Endodermal cell (in vitro differentiated cells): ENCODE results near the gene XAB2. TPM values are rescaled to one million over a fixed set of nuclear protein-coding genes. Genes with fewer than 3 reads are reported as not detected.

ENCODE experiments used
- DNase-seq: peaks from one replicate; pipeline ENCODE4 v3.0.0-alpha.2; 2017
- H3K27ac ChIP-seq: 2 replicates; pipeline ENCODE4 v1.5.1; 2013; ENCODE audit warnings: mild to moderate bottlenecking, low read depth, low read length, moderate library complexity
- H3K27me3 ChIP-seq: 2 replicates; pipeline ENCODE4 v1.6.1; 2013; ENCODE audit warnings: mild to moderate bottlenecking, low read length, moderate library complexity; ENCODE audit not compliant: insufficient read depth, control insufficient read depth, poor library complexity, severe bottlenecking
- H3K36me3 ChIP-seq: 2 replicates; pipeline ENCODE4 v1.7.0; 2013; ENCODE audit warnings: mild to moderate bottlenecking, low read length, moderate library complexity; ENCODE audit not compliant: control insufficient read depth, insufficient read depth
- H3K4me1 ChIP-seq: one replicate; pipeline ENCODE4 v1.7.0; 2013; ENCODE audit warnings: low read length; ENCODE audit not compliant: control insufficient read depth, insufficient read depth
- H3K4me3 ChIP-seq: 2 replicates; pipeline ENCODE4 v1.5.1; 2013; ENCODE audit warnings: mild to moderate bottlenecking, low read length, moderate library complexity
- H3K9ac ChIP-seq: 2 replicates; pipeline ENCODE4 v1.6.1; 2013; ENCODE audit warnings: mild to moderate bottlenecking, low read length, moderate library complexity; ENCODE audit not compliant: poor library complexity, severe bottlenecking; ENCODE audit errors: extremely low read depth
- H3K9me3 ChIP-seq: 2 replicates; pipeline ENCODE4 v1.6.1; 2013; ENCODE audit warnings: mild to moderate bottlenecking, low read length, moderate library complexity; ENCODE audit not compliant: control insufficient read depth
- H3K27ac Mint-ChIP-seq: 2 replicates; pipeline ENCODE4 v1.8.0; 2020; ENCODE audit warnings: mixed read lengths
- H3K27me3 Mint-ChIP-seq: 2 replicates; pipeline ENCODE4 v1.8.0; 2021; ENCODE audit warnings: mild to moderate bottlenecking, mixed read lengths; ENCODE audit not compliant: insufficient read depth
- H3K36me3 Mint-ChIP-seq: 2 replicates; pipeline ENCODE4 v1.8.0; 2020; ENCODE audit warnings: low read depth, mixed read lengths
- H3K4me1 Mint-ChIP-seq: 2 replicates; pipeline ENCODE4 v1.8.0; 2020; ENCODE audit warnings: mixed read lengths
- H3K4me3 Mint-ChIP-seq: 2 replicates; pipeline ENCODE4 v1.8.0; 2020; ENCODE audit warnings: mild to moderate bottlenecking, moderate library complexity, mixed read lengths
- H3K9me3 Mint-ChIP-seq: 2 replicates; pipeline ENCODE4 v1.8.0; 2020; ENCODE audit warnings: mild to moderate bottlenecking, mixed read lengths
- CTCF ChIP-seq: fragments of 200-600 bp; sonication (generic); conservative IDR thresholded peaks from 2 replicates; pipeline ENCODE4 v1.5.0; 2021; ENCODE audit warnings: antibody characterized with exemption, mild to moderate bottlenecking
- WGBS, 2 experiments: methylation state at CpG; one replicate each; pipeline versions ENCODE4 v1.1.5 to v1.1.7; 2013; ENCODE audit warnings: missing lambda C conversion rate in 2 of 2, mixed read lengths in 1 of 2; ENCODE audit not compliant: insufficient coverage in 1 of 2, insufficient read length in 1 of 2; 5-methylcytosine and 5-hydroxymethylcytosine counted together
- total RNA-seq, 2 donors: library from RNA; stranded (reverse); fragmentation: NEBNext Ultra II Directional in 1 of 2; extraction: Animal tissue kit (Norgen Biotek cat#: 25700) in 1 of 2; gene quantifications; 2 replicates in 1 of 2; 3 replicates in 1 of 2; pipeline ENCODE4 v1.2.1, GENCODE V29; 2021

XAB2 gene
- total RNA-seq, 2 donors from 2014 or later: 44.3 to 46.6 TPM

GRCh38 chr19:7662657-7663056 lies 33.3 kb upstream of the XAB2 start:
- Histone ChIP-seq H3K9me3 (no peaks in the 10 kb centered on the region), H3K4me3 (no peak overlapping the region), H3K36me3 (no peaks in the 10 kb centered on the region), H3K27ac (no peak overlapping the region), H3K9ac (no peak overlapping the region), H3K27me3 (peaks cover 14% of the 10 kb centered on the region), H3K4me1 (no peaks in the 10 kb centered on the region)
- Mint-ChIP-seq H3K4me3 (no peak overlapping the region), H3K4me1 (no peaks in the 10 kb centered on the region), H3K9me3 (no peaks in the 10 kb centered on the region), H3K27me3 (peaks cover 43% of the 10 kb centered on the region), H3K27ac (no peak overlapping the region), H3K36me3 (no peaks in the 10 kb centered on the region)
- no peak for DNase-seq
- 85 to 95% methylated on average over 9 to 14 of the region's 14 CpGs for WGBS, 2 experiments
- TF ChIP-seq CTCF: no peak

- TF ChIP-seq CTCF: no peak
Observed at GRCh38 chr19:7661744-7662538, 32.6 kb upstream of the XAB2 start.

GRCh38 chr19:7658219-7658686 lies 28.9 kb upstream of the XAB2 start:
- no peaks in the 10 kb centered on the region for H3K36me3 ChIP-seq
- Mint-ChIP-seq H3K27ac (no peak overlapping the region), H3K27me3 (peaks cover 45% of the 10 kb centered on the region), H3K9me3 (no peaks in the 10 kb centered on the region), H3K36me3 (no peaks in the 10 kb centered on the region), H3K4me3 (no peak overlapping the region), H3K4me1 (no peaks in the 10 kb centered on the region)
- H3K4me1 ChIP-seq: no peaks in the 10 kb centered on the region
- no peak for TF ChIP-seq CTCF
- H3K4me3 ChIP-seq: no peak overlapping the region
- WGBS, 2 experiments: 75% methylated on average over 3 to 9 of the region's 9 CpGs
- H3K27ac ChIP-seq: no peak overlapping the region
- DNase-seq: no peak
- peaks cover 12% of the 10 kb centered on the region for H3K27me3 ChIP-seq
- H3K9me3 ChIP-seq: no peaks in the 10 kb centered on the region
- H3K9ac ChIP-seq: no peak overlapping the region

More at GRCh38 chr19:7661744-7662538, 32.6 kb upstream of the XAB2 start:
- H3K36me3 Mint-ChIP-seq: no peaks in the 10 kb centered on the region
- Histone ChIP-seq H3K9me3 (no peaks in the 10 kb centered on the region), H3K4me1 (no peaks in the 10 kb centered on the region), H3K4me3 (no peak overlapping the region), H3K36me3 (no peaks in the 10 kb centered on the region), H3K27me3 (peaks cover 11% of the 10 kb centered on the region), H3K9ac (no peak overlapping the region), H3K27ac (no peak overlapping the region)
- no peak overlapping the region for H3K27ac Mint-ChIP-seq
- H3K4me3 Mint-ChIP-seq: no peak overlapping the region
- H3K9me3 Mint-ChIP-seq: no peaks in the 10 kb centered on the region
- H3K4me1 Mint-ChIP-seq: no peaks in the 10 kb centered on the region
- peaks cover 39% of the 10 kb centered on the region for H3K27me3 Mint-ChIP-seq
- WGBS, 2 experiments: 76 to 80% methylated on average over 4 to 8 of the region's 8 CpGs
- no peak for DNase-seq
